GM08714 (cell line): ENCODE results near the gene IWS1.
"Not testable (repeated sequence)": the region's sequence is repeated elsewhere in the genome, so short reads cannot be mapped to it uniquely, and the experiment has no call there.

Experiments used
- H3K4me3 ChIP-seq: fragments of 200-500 bp; sonication (Bioruptor generic); 2 replicates; pipeline ENCODE4 v1.5.1; 2014; ENCODE audit warnings: mild to moderate bottlenecking, low read length, inconsistent platforms
- ZNF274 ChIP-seq: IDR thresholded peaks from 2 replicates; pipeline ENCODE4 v1.6.1; 2012; ENCODE audit warnings: mild to moderate bottlenecking, low read depth, low read length

The IWS1 gene

DNA sequence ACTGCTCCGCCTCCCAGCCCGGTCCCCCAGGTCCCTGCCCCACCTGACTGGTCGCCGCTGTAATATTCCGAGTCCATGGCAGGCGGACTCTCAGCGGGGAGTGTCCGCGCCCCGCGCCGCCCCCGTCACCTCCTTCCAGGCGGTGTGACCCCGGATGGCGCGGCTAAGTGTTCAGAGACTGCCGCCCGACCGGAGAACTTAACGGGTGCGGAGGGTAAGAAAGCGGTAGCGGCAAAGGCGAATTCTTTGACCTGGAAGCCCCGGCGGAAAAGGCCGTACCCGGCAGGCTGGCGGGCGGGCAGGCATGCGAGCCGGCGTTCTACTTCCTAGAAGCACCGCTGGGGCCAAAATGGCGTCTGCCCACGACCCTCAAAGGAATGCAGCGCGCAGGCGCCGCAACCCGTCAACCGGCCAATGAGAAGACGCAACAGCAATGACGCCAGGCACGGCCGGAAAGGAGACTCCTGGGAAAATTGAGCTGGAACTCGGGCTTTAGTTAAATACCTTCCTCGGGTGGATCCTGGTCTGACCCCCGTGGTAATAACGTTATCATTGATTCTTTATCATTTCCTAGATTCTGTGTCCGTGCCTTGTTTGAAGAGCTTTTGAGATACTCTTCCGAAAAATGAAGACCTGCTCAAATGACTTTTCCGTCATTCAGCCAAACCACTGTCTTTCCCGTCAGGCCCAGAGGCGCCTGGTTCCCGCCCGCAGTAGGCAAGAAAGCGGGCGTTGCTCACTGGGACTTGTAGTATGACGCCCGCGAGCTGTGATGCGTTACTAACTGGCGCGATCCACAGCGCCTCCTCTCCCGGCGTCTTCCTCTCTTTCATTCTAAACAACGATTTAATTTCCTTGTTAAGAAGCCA is at the start of gene IWS1:
TSS of gene IWS1 (minus strand) at position 358 of the 869 bp plus-strand sequence. CDS start at position 77, 281 bp downstream.
- H3K4me3 ChIP-seq, result peak within 1 kb of the TSS; percentile 96
- no peak for TF ChIP-seq ZNF274

DNA sequence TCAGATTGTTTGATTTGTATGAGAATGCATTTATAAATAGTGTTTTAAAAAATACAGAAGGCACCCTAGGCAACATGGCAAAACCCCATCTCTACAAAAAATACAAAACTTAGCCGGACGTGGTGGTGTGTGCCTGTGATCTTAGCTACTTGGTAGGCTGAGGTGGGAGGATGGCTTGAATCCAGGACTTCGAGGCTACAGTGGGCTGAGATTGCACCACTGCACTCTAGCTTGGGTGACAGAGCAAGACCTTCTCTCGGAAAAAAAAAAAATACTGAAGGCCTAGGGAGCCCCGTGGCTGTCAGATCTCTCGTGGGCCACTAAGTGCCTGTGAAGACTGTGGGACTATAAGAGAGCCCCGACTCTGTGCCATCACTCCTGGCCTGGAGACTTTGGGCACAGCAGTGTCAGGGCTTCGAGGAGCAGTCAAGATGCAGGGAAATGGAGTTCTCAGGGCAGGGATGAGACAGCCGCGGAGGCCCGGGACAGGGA is 49.7 kb upstream of the IWS1 start:
- no peak overlapping the region; the same call in 1 of the 2 replicates for H3K4me3 ChIP-seq
- no peak for TF ChIP-seq ZNF274

DNA sequence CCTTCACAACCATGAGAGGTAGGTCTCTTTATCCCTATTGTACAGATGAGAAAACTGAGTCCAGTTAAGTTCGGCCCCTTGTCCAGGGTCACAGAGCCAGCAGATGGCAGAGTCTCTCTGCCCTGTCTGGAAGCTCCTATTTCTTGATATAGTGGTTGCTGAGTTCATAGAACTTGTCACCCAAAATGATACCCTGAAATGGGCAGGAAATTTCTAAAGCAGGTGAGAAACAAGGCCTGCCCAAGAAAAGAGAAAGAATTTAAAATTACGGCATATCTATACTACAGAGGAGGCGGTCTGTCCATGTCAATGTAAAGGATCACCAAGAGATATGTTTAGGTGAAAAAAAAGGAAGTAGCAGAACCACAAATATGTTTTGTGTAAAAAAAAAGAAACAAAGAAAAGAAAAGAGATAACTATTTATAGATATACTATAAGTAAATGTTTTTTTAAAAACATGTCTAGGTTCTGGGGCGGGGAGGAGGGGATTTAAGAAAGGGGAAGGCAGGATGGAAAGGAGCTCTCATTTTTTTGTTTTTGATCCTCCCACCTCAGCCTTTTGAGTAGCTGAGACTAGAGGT is 49.0 kb upstream of the IWS1 start:
- no peak overlapping the region for H3K4me3 ChIP-seq
- no peak for TF ChIP-seq ZNF274

- H3K4me3 ChIP-seq, result no peak overlapping the region
- TF ChIP-seq ZNF274, result no peak
Observed at GRCh38 chr2:127574656-127575055, 48.4 kb upstream of the IWS1 start.

DNA sequence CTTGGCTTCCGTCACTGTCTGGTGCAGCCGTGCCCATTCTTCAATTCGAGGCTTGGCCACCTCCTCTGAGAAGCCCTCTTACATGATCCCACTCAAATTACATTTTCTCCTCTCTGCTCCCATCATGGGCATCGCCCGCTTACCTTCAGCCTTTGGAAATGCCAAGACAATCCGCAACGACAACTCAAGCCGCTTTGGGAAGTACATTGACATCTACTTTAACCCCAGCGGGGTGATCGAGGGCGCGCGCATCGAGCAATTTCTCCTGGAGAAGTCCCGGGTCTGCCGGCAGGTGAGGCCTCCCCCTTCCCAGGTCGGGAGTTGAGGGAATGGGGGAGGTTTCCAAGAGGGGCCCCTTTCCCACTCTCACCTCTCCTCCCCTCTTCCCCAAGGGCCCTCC is 47.5 kb upstream of the IWS1 start:
- no peak for TF ChIP-seq ZNF274

DNA sequence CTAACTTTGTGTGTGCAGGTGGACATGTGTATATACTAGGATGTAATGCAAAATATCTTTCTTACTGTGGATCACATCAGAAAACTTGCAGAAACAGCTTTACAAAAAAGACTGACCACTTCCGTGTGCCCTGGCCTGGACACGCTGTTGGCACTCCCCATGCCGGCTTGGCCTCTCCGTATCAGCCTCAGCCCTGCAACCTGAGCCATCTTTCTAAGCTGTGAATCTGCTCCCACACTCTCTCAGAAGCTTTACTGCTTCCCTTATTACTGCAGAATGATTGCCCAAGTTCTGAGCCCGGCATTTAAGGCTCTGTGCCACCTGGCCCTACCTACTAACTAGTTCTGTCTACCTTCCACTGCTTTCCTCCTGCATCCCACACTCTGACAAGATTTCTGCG is 47.0 kb upstream of the IWS1 start:
- no peak for TF ChIP-seq ZNF274
- no peak overlapping the region for H3K4me3 ChIP-seq

More for the DNA sequence above, 47.5 kb upstream of the IWS1 start:
- no peak overlapping the region for H3K4me3 ChIP-seq

DNA sequence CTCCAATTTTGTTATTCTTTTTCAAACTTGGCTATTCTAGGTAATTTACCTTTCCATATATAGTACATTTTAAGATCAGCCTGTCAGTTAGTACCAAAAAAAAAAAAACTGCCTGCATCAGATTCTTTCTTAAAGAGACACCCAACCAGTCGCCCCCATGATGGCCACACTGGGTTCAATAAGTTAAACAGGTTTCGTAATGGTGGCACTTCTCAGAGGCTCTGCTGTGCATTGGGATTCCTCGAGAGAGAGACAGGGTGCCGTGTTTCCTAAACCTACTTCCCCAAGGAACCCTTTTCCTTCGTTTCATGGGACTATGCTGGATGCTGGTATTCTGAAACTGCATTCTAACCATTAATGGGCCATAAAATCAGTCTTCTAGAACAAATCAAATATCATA is 46.6 kb upstream of the IWS1 start:
- no peak overlapping the region for H3K4me3 ChIP-seq
- no peak for TF ChIP-seq ZNF274

DNA sequence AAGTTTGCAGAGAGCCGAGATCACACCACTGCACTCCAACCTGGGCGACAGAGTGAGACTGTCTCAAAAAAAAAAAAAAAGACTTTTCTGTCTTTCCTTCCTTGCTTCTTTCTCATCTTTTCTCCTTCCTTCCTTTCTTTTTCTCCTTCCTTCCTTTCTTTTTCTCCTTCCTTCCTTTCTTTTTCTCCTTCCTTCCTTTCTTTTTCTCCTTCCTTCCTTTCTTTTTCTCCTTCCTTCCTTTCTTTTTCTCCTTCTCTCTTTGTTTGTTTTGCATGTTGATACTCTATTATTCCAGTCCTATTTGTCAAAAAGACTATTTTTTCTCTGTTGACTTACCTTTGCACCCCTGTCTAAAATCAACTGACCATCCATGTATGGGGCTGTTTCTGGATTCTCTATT is 46.1 kb upstream of the IWS1 start:
- H3K4me3 ChIP-seq, result not testable (repeated sequence)

- no peak overlapping the region for H3K4me3 ChIP-seq
- TF ChIP-seq ZNF274, result no peak
Observed at GRCh38 chr2:127570282-127571250, 44.3 kb upstream of the IWS1 start.

GRCh38 chr2:127569666-127570065 is 43.4 kb upstream of the IWS1 start:
- TF ChIP-seq ZNF274, result no peak

DNA sequence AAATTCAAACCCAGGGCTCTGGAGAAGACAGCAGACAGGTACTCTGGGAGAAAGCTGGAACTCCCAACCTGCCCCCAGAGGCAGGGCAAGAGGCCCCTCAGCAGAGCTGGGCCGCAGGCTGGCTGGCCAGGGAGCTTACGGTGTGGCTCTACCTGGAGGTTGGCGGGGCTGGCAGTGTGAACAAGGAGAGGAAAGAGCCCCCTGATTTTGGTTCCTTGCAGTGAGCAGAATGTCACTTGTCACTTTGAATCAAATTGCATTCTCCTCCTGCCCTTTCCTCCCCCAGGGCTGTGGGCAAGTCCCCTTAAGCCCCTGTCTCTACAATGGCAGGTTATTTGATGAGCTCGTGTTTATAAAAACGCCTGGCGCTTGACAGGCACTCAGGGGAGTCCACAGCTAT is 41.8 kb upstream of the IWS1 start:
- TF ChIP-seq ZNF274, result no peak

More at GRCh38 chr2:127569666-127570065, 43.4 kb upstream of the IWS1 start:
- H3K4me3 ChIP-seq, result no peak overlapping the region

GRCh38 chr2:127567351-127567854 is 41.1 kb upstream of the IWS1 start:
- no peak overlapping the region for H3K4me3 ChIP-seq
- TF ChIP-seq ZNF274, result no peak

More for the DNA sequence above, 41.8 kb upstream of the IWS1 start:
- H3K4me3 ChIP-seq, result no peak overlapping the region

DNA sequence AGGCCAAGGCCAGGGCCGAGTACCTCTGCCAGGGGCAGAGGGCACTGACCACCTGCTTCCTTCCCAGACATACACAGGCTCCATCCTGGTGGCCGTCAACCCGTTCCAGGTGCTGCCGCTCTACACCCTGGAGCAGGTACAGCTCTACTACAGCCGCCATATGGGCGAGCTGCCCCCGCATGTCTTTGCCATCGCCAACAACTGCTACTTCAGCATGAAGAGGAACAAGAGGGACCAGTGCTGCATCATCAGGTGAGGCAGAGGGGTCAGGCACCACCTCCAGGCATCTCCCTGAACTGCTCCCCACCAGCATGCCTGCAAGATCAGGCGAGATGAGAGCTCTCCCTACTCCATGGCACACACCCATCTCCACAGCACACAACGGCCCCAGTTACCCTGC is 40.3 kb upstream of the IWS1 start:
- TF ChIP-seq ZNF274, result no peak

DNA sequence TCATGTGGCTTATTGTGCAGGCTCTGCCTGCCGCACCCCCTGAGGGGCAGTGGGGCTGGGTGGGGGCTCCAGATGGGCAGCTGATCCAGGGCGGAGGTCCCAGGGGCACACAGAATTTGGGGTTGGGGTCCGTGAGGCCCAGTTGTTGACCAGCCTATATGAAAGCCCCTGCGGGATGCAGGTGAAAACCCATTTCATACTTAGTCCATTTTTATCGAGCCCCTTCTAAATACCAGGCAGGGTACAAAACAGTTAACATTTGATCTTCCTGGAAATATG is 39.8 kb upstream of the IWS1 start:
- H3K4me3 ChIP-seq, result no peak overlapping the region
- TF ChIP-seq ZNF274, result no peak

More for the DNA sequence above, 40.3 kb upstream of the IWS1 start:
- no peak overlapping the region for H3K4me3 ChIP-seq
